ENCODE measurements around the gene COX7A2. TPM values are rescaled to one million over a fixed set of nuclear protein-coding genes. Genes with fewer than 3 reads are reported as not detected.

The COX7A2 gene
- total and polyA plus RNA-seq, 10 of the 15 experiments (the other 5 are each of a cell fraction or from before 2014, with no cell fraction given), result 199 to 1,834 (median 576) TPM

GRCh38 chr6:75249837-75250236, 6.2 kb upstream of the COX7A2 start:
- no peaks in the 10 kb centered on the region for H3K27me3 ChIP-seq (replicated peaks in 1 of 2; ENCODE audit: control insufficient read depth in 2 of 2, insufficient read depth in 2 of 2, low read length in 1 of 2)
- in situ Hi-C loops (cut with MboI), result loop anchor here (25.0 kb wide), 1 partner anchor 1813 kb away; no protein-coding TSS in a partner anchor
- H3K27ac ChIP-seq (ENCODE audit: control insufficient read depth, insufficient read depth), result no peak overlapping the region
- peaks cover 2 to 3% of the 10 kb centered on the region in 2 experiments; a peak in 2 of 4 replicates for H3K36me3 ChIP-seq (ENCODE audit: control insufficient read depth in 2 of 2, insufficient read depth in 2 of 2, low read length in 1 of 2)
- no peak for TF ChIP-seq FOS (IDR thresholded peaks at IDR 0.05; ENCODE audit: borderline replicate concordance, extremely low read depth, insufficient read length)
- no peak for TF ChIP-seq KLF5 (IDR thresholded peaks at IDR 0.05; ENCODE audit: partially characterized antibody)
- TF ChIP-seq, protein P1, sequence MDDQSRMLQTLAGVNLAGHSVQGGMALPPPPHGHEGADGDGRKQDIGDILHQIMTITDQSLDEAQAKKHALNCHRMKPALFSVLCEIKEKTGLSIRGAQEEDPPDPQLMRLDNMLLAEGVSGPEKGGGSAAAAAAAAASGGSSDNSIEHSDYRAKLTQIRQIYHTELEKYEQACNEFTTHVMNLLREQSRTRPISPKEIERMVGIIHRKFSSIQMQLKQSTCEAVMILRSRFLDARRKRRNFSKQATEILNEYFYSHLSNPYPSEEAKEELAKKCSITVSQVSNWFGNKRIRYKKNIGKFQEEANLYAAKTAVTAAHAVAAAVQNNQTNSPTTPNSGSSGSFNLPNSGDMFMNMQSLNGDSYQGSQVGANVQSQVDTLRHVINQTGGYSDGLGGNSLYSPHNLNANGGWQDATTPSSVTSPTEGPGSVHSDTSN (IDR thresholded peaks at IDR 0.05; ENCODE audit: insufficient replicate concordance, low read depth, low read length), result no peak
- no peak for TF ChIP-seq GABPA (IDR thresholded peaks at IDR 0.05; ENCODE audit: low read depth)
- TF ChIP-seq, protein P2, sequence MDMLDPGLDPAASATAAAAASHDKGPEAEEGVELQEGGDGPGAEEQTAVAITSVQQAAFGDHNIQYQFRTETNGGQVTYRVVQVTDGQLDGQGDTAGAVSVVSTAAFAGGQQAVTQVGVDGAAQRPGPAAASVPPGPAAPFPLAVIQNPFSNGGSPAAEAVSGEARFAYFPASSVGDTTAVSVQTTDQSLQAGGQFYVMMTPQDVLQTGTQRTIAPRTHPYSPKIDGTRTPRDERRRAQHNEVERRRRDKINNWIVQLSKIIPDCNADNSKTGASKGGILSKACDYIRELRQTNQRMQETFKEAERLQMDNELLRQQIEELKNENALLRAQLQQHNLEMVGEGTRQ (IDR thresholded peaks at IDR 0.05; ENCODE audit: borderline replicate concordance, low read depth, low read length), result no peak
- no peak for TF ChIP-seq FOXK2 (IDR thresholded peaks at IDR 0.05)
- no peak for TF ChIP-seq EZH2 (IDR thresholded peaks at IDR 0.05; ENCODE audit: borderline replicate concordance, control insufficient read depth, low read depth, low read length)
- TF ChIP-seq POLR2AphosphoS5 (IDR thresholded peaks at IDR 0.05; ENCODE audit: low read length), result no peak
- no peak for TF ChIP-seq TARDBP (IDR thresholded peaks at IDR 0.05; ENCODE audit: borderline replicate concordance)
- no peak for TF ChIP-seq SUZ12 (IDR thresholded peaks at IDR 0.05; ENCODE audit: unreplicated experiment)
- TF ChIP-seq SRF (IDR thresholded peaks at IDR 0.05; ENCODE audit: low read depth in 2 of 2, low read length in 2 of 2), result no peak
- no peak for TF ChIP-seq NFXL1 (IDR thresholded peaks at IDR 0.05; ENCODE audit: borderline replicate concordance)
- TF ChIP-seq RBBP5 (conservative IDR thresholded peaks at IDR 0.05), result no peak
- no peak for TF ChIP-seq USF1 (IDR thresholded peaks at IDR 0.05; ENCODE audit: borderline replicate concordance, extremely low read length, insufficient read depth, low read depth, low read length)
- no peak for TF ChIP-seq CHD1 (IDR thresholded peaks at IDR 0.05; ENCODE audit: low read depth, low read length)
- no peak for TF ChIP-seq TAF1 (IDR thresholded peaks at IDR 0.05; ENCODE audit: borderline replicate concordance, low read depth, low read length)
- TF ChIP-seq SPI1 (IDR thresholded peaks at IDR 0.05; ENCODE audit: borderline replicate concordance, insufficient read depth, low read depth, low read length), result no peak
- no peak for TF ChIP-seq SUPT20H (IDR thresholded peaks at IDR 0.05; ENCODE audit: borderline replicate concordance, control insufficient read depth, low read depth, low read length)
- TF ChIP-seq POU2F2 (IDR thresholded peaks at IDR 0.05; ENCODE audit: borderline replicate concordance, low read depth, low read length), result no peak
- no peak for TF ChIP-seq KAT2A (conservative IDR thresholded peaks at IDR 0.05; ENCODE audit: control insufficient read depth, low read depth, low read length)
- no peak for FAIRE-seq
- H3K4me1 ChIP-seq (ENCODE audit: control insufficient read depth, insufficient read depth, low read length), result no peaks in the 10 kb centered on the region
- no peak overlapping the region for H3K4me2 ChIP-seq (ENCODE audit: control insufficient read depth, insufficient read depth)
- H2AFZ ChIP-seq (ENCODE audit: control insufficient read depth, low read depth, low read length), result no peak overlapping the region
- no TSS peak for BruUV-seq (replicated peaks)
- H3K9ac ChIP-seq (ENCODE audit: control insufficient read depth, insufficient read depth, low read length), result no peak overlapping the region
- ChIA-PET CTCF (interaction anchor here (1.2 kb wide), 1 partner anchor 16 kb away, joined by 3 read pairs; no protein-coding TSS in a partner anchor), SMC1A (ENCODE audit: uncharacterized antibody, unreplicated experiment) (no interaction called here), POLR2A (no interaction called here), RAD21 (ENCODE audit: unreplicated experiment) (interaction anchor here (0.9 kb wide), 1 partner anchor 18 kb away, joined by 5 read pairs; no protein-coding TSS in a partner anchor)
- no peak for DNase-seq (ENCODE audit: low read depth, low spot score)
- no peak for ATAC-seq
- no peaks in the 10 kb centered on the region for H4K20me1 ChIP-seq (ENCODE audit: control insufficient read depth, insufficient read depth)
- H3K4me3 ChIP-seq, result no peak overlapping the region
- no peaks in the 10 kb centered on the region for H3K9me3 ChIP-seq (replicated peaks; ENCODE audit: control insufficient read depth, insufficient read depth, low read length)
- H3K79me2 ChIP-seq (ENCODE audit: control insufficient read depth, insufficient read depth, low read length), result no peaks in the 10 kb centered on the region
- intact Hi-C loops (cut with micrococcal nuclease; ENCODE audit: unreplicated experiment), result no loop called here

Data from GM12878 (cell line).